HG02840 (cell line): ENCODE data around the gene PMF1.
"Not testable (repeated sequence)": the region's sequence is repeated elsewhere in the genome, so short reads cannot be mapped to it uniquely, and the experiment has no call there.

Experiments used
- ATAC-seq: cut with Tn5 transposase; IDR thresholded peaks from one replicate; pipeline ENCODE4 v1.9.1; 2021; ENCODE audit warnings: mild to moderate bottlenecking, moderate library complexity, moderate number of reproducible peaks; ENCODE audit not compliant: unreplicated experiment, low FRiP score

Gene PMF1

GRCh38 chr1:156195853-156196252 lies 17.0 kb upstream of the PMF1 start:
- ATAC-seq: no peak

DNA sequence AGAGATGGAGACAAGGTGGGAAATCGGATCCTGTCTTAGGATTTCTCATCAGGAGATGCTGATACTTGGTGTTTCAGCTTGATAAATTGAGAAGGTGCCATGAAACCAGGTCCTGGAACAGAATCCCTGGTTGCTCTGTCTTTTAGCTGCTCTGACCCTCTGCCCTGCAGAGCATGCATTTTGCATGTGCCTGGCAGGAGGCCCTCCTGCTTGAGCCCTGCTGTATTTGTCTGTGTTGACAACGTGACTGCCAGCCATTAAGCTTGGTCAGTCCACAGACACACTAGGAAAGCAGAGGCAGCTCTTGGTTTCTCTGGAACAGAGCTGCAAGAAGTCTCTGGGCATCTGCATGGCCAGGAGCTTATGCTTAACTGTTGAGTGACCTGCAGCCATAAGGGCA lies 16.4 kb upstream of the PMF1 start:
- ATAC-seq: no peak

DNA sequence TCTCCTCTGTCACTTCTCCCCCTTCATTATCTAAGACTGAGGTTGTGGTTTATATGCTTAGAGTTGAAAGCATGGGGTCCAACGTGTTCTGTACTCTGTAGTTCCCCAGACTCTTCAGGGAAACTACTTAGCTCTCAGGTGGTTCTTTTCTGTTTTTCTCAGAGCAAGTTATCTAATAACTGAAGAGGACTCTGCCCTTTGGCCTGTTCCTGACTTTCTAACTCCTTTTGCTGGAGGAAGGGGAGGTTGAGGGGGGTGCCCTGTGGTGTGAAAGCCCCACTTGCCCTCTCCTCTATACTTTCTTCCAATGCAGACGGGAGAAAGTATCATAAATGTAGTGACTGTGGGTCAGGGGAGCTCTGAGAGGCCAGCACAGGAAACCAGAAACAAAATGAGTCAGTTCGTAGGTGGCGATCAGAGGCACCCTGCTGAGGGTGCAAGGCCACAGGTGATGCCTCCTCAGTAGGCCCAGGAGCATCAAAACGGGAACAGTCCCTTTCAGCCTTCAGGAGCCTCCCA lies 13.9 kb upstream of the PMF1 start:
- ATAC-seq: no peak

GRCh38 chr1:156200044-156200443 lies 12.8 kb upstream of the PMF1 start:
- no peak for ATAC-seq

DNA sequence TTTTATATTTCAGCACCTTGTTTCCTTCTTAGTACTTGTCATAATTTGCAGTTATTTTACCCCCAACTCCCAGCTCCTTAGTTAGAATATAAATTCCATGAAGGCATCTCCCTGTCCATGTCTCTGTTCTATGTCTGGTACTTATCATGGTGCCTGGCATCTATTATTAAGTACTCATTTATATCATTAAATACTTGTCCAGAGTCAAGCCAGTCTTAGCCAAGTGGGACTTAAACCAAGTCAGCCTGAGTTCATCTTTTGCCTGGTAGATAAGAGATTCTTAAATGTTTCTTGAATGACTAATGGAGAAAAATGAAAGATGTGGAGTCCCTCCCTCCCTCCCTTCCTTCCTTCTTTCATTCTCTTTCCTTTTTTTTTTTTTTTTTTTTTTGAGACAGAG lies 9.5 kb upstream of the PMF1 start:
- no peak for ATAC-seq

DNA sequence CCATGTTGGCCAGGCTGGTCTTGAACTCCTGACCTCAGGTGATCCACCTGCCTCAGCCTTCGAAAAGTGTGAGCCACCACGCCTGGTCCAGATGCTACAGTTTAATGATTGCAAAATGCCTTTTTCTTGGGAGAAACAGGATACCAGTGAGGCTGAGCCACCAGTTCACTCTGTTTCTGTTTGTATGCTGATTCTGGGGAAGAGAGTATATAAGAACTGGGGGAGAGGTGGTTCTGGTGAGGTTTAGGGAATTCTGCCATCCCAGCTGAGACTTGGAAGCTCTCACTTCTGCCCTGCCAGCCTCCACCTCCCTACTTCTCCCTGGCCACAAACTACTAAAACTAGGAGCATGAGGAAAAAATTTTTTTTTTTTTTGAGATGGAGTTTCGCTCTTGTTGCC lies 8.1 kb upstream of the PMF1 start:
- no peak for ATAC-seq

DNA sequence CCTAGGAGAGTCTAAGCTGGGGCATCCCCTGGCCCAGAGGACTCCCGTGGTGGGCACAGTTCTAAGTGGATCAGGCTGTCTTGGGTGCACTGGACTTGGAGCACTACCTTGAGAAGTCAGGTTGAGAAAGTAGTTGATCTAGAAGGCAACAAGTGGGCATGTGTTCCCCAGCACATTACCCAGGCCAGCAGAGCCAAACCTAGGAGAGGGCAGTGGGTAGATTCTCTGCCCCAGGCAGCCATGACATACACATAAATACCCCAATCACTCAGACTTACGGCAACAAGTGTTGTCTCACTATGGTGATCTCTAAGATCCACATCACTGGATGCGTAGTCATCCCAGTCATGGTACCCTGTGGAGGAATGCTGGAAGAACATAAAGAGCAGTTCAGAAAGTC lies 1.6 kb upstream of the PMF1 start:
- no peak for ATAC-seq

DNA sequence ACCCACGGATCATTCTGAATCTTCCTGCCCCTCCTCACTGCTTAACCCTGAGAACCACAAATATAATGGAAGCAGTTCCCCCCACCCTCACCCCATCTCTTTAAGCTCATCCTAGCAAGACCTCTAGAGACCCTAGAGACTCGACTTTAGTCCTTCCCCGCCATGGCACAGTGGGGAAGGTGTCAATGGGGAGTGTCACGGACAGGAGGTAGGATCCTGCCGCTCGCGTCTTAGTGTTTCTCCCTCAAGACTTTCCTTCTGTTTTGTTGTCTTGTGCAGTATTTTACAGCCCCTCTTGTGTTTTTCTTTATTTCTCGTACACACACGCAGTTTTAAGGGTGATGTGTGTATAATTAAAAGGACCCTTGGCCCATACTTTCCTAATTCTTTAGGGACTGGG lies 677 bp upstream of the PMF1 start:
- no peak for ATAC-seq

DNA sequence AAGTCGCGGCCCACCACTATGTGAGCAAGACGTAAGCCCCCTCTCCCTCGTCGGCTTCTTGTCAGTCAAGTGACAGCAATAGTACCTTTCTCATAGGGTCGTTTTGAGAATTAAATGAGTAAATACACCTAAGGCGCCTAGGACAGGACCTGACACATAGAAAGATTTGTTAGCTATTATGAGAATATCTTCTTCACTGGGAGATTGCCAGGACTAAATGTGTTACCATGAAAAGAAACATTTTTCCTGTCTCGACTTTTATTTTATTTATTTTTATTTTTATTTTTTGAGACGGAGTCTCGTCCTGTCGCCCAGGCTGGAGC lies 798 bp downstream of the PMF1 start:
- no peak for ATAC-seq

DNA sequence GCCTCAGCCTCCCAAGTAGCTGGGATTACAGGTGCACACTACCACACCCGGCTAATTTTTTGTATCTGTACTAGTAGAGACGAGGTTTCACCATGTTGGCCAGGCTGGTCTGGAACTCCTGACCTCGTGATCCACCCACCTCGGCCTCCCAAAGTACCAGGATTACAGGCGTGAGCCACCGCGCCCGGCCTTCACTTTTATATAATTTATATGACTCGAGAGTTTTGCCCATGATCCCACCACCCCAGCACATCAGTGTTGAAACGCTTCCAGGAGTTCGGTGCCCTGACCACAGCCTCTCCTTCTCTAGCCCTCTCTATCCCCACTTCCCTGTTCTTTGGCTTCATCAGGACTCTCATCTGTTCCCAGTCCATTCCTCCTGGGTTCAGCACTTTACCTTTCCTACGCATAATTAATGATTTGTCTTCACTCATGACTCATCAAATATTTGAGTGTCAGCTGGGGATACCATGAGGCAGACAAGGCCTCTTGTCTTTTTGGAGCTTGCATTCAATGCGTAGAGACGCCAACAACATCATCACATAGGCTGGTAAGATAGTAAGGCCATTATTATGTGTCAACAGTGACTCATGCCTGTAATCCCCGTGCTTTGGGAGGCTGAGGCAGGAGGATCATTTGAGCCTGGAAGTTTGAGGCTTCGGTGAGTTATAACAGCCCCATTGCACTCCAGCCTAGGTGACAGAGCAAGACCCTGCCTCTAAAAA lies 1.4 kb downstream of the PMF1 start:
- ATAC-seq: no peak

GRCh38 chr1:156216361-156217086 lies 3.7 kb downstream of the PMF1 start:
- ATAC-seq: not testable (repeated sequence)

DNA sequence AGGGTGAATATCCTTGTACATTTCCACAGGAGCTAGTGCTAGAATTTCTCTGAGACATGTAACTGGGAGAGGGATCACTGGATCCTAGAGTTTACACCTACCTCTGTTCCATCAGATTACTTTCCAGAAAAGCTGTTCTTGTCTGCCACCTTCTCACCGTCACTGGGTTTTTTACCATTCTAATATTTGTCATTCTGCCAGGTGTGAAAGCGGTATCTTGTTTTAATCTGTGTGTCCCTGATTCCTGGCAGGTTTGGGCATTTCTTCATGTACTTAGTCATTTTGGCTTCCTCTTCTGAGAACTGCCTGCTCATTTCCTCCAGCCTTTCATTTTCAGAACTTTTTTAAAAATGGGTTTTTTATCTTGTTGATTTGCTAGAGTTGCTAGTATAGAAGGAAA lies 5.1 kb downstream of the PMF1 start:
- no peak for ATAC-seq

- no peak for ATAC-seq
Observed at GRCh38 chr1:156220226-156220625, 7.4 kb downstream of the PMF1 start.

GRCh38 chr1:156221986-156222692 lies 9.3 kb downstream of the PMF1 start:
- ATAC-seq: no peak

- no peak for ATAC-seq
Observed at GRCh38 chr1:156225677-156226014, 12.8 kb downstream of the PMF1 start.

GRCh38 chr1:156226116-156226538 lies 13.3 kb downstream of the PMF1 start:
- peak; percentile 74 for ATAC-seq

- ATAC-seq: no peak
Observed at GRCh38 chr1:156226782-156227181, 14.0 kb downstream of the PMF1 start.

DNA sequence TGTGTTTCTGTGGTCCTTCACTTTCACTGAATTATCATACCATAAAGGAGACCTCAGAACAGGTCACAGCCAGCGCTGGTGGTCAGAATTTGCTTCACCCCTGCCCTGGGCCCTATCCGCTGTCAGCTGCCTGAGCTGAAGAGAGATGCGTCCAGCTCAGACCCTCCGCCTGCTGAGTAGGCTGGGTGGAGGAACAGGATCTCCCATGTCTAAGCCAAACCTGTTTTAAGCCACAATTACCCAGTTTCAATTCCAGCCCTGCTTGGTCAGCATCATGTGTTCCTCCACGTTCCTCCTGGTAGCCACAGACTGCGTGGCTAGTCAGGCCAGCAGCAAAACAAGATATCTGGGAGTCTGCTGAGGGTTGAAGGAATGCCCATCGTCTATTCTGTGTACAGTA lies 15.7 kb downstream of the PMF1 start:
- ATAC-seq: no peak

GRCh38 chr1:156229809-156230472 lies 17.1 kb downstream of the PMF1 start:
- ATAC-seq: no peak

DNA sequence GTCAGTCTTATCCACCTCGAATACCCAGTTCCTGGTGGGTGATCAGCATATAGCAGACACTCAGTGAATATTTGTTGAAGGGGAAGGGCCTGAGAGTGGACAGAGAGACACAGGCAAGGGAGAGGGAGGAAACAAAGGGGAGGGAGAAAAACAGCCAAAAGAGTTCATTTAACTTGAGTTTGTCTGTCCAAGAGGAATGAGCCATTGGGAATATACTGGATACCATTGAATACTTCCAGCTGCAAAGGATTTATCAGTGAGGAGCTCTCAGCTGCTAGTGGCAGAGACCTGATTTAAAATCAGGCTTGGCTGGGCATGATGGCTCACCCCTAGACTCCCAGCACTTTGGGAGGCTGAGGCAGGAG lies 17.6 kb downstream of the PMF1 start:
- ATAC-seq: no peak

DNA sequence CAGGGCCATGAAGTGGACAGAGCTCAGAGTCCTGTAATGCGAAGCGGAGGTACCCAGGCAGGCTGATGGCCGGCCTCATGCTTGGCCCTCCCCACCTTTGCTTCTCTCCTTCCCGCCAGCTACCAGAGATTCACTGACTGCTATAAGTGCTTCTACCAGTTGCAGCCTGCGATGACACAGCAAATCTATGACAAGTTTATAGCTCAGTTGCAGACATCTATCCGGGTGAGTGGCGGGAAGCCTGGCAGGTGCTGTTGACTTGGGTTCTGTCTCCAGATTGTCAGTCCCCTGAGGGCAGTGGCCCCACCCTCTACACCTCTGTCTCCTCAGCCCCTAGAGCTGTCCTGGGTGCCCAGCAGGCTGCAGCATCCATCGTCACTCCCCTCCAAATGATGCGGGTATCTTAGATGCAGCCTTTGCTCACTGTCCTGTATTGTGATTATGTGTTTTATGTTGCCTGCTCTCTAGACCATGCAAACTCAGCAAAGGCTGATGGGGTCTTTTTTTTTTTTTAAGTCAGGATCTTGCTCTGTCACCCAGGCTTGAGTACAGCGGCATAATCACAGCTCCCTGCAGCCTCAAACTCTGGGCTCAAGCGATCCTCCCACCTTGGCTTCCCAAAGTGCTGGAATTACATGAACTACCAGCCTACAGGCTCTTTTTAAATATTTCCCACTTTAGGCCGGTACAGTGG lies 19.5 kb downstream of the PMF1 start:
- no peak for ATAC-seq
